HepG2 (cell line): Measurements from ENCODE around the gene SUPT6H. TPM values are rescaled to one million over a fixed set of nuclear protein-coding genes. Genes with fewer than 3 reads are reported as not detected.

Experiments used
- ATRX ChIP-seq: sonication (generic); formaldehyde crosslinking; IDR thresholded peaks from 2 replicates; pipeline ENCODE4 v1.4.0; 2020; ENCODE audit warnings: missing genetic modification reagents, borderline replicate concordance
- CBFB ChIP-seq: sonication (generic); formaldehyde crosslinking; IDR thresholded peaks from 2 replicates; pipeline ENCODE4 v1.4.0; 2020; ENCODE audit warnings: missing genetic modification reagents
- ELF4 ChIP-seq: sonication (generic); formaldehyde crosslinking; IDR thresholded peaks from 2 replicates; pipeline ENCODE4 v1.5.0; 2020; ENCODE audit warnings: missing genetic modification reagents, mild to moderate bottlenecking, moderate library complexity, borderline replicate concordance
- JARID2 ChIP-seq: sonication (generic); formaldehyde crosslinking; IDR thresholded peaks from 2 replicates; pipeline ENCODE4 v1.8.1; 2023; ENCODE audit warnings: missing genetic modification reagents, inconsistent platforms; ENCODE audit not compliant: insufficient replicate concordance
- KLF16 ChIP-seq, 2 experiments: sonication (generic) in 1 of 2; formaldehyde crosslinking in 1 of 2; IDR thresholded peaks; 2 replicates each; pipeline versions ENCODE4 v1.6.1 to v1.8.0; 2016 to 2023; ENCODE audit warnings: missing genetic modification reagents in 2 of 2, missing compliant biosample characterization in 1 of 2
- MTF2 ChIP-seq: sonication (generic); formaldehyde crosslinking; IDR thresholded peaks from 2 replicates; pipeline ENCODE4 v1.5.0; 2020; ENCODE audit warnings: missing genetic modification reagents, borderline replicate concordance
- NONO ChIP-seq, 2 experiments: fragments of 450-650 bp in 1 of 2; sonication (generic) in 1 of 2; formaldehyde crosslinking in 1 of 2; IDR thresholded peaks in 1 of 2; conservative IDR thresholded peaks in 1 of 2; 2 replicates each; pipeline versions ENCODE4 v1.6.1 to v1.8.0; 2017 to 2022; ENCODE audit warnings: mild to moderate bottlenecking in 1 of 2, missing genetic modification reagents in 1 of 2, moderate library complexity in 1 of 2
- PAWR ChIP-seq: sonication (generic); formaldehyde crosslinking; IDR thresholded peaks from 2 replicates; pipeline ENCODE4 v1.4.0; 2020; ENCODE audit warnings: missing genetic modification reagents, mild to moderate bottlenecking, borderline replicate concordance
- PPARG ChIP-seq: conservative IDR thresholded peaks from 2 replicates; pipeline ENCODE4 v1.6.1; 2016; ENCODE audit warnings: missing biosample characterization, missing genetic modification reagents
- RAD51 ChIP-seq: fragments of 450-650 bp; IDR thresholded peaks from 2 replicates; pipeline ENCODE4 v1.6.1; 2016; ENCODE audit warnings: borderline replicate concordance
- RBM22 ChIP-seq: fragments of 200-400 bp; formaldehyde crosslinking; optimal IDR thresholded peaks from 2 replicates; pipeline ENCODE3; 2017; ENCODE audit warnings: mild to moderate bottlenecking, low read length, moderate library complexity
- REPIN1 ChIP-seq: sonication (generic); formaldehyde crosslinking; IDR thresholded peaks from 2 replicates; pipeline ENCODE4 v1.8.0; 2022; ENCODE audit warnings: missing genetic modification reagents, low read depth, mild to moderate bottlenecking, borderline replicate concordance
- SNRNP70 ChIP-seq: fragments of 200-400 bp; formaldehyde crosslinking; IDR thresholded peaks from 2 replicates; pipeline ENCODE4 v1.6.1; 2017; ENCODE audit warnings: mild to moderate bottlenecking, low read depth, low read length, moderate library complexity
- THAP11 ChIP-seq: IDR thresholded peaks from 2 replicates; pipeline ENCODE4 v1.6.1; 2016; ENCODE audit warnings: missing biosample characterization, missing genetic modification reagents
- ZBTB42 ChIP-seq: sonication (generic); formaldehyde crosslinking; IDR thresholded peaks from 2 replicates; pipeline ENCODE4 v1.5.0; 2020; ENCODE audit warnings: mild to moderate bottlenecking, missing genetic modification reagents
- ZBTB7A ChIP-seq: sonication (generic); formaldehyde crosslinking; IDR thresholded peaks from 2 replicates; pipeline ENCODE4 v1.8.0; 2022; ENCODE audit warnings: mild to moderate bottlenecking, missing genetic modification reagents
- ZNF564 ChIP-seq: sonication (generic); formaldehyde crosslinking; IDR thresholded peaks from 2 replicates; pipeline ENCODE4 v1.8.1; 2023; ENCODE audit warnings: mild to moderate bottlenecking, missing genetic modification reagents
- polyA plus RNA-seq, 8 experiments: library from polyadenylated mRNA; depleted of rRNA in 3 of 8; stranded (reverse) in 7 of 8; unstranded in 1 of 8; fragments of >200 nt; fragmentation: Illumina TruSeq in 4 of 8; extraction: Trizol in 4 of 8; gene quantifications; 2 replicates each; pipeline versions ENCODE4 v1.2.1 to v1.2.3, GENCODE V29; 2011 to 2016; ENCODE audit warnings: low read depth in 4 of 8, missing spikeins in 1 of 8, mixed read lengths in 1 of 8; ENCODE audit not compliant: insufficient read depth in 1 of 8
- total RNA-seq, 5 experiments: library from RNA; depleted of rRNA; stranded (reverse); fragments of >200 nt; fragmentation: Illumina TruSeq; extraction: Trizol; gene quantifications; 2 replicates each; pipeline ENCODE4 v1.2.3, GENCODE V29; 2016; ENCODE audit warnings: low read depth in 1 of 5
- TF ChIP-seq, protein P1 (sequence below): sonication (generic); formaldehyde crosslinking; IDR thresholded peaks from 2 replicates; pipeline ENCODE4 v1.5.1; 2020; ENCODE audit warnings: missing genetic modification reagents, mild to moderate bottlenecking, borderline replicate concordance
- TF ChIP-seq, protein P2 (sequence below): IDR thresholded peaks from 2 replicates; pipeline ENCODE4 v1.6.1; 2016; ENCODE audit warnings: missing compliant biosample characterization, missing genetic modification reagents, borderline replicate concordance
- TF ChIP-seq, protein P3 (sequence below): sonication (generic); formaldehyde crosslinking; IDR thresholded peaks from 2 replicates; pipeline ENCODE4 v1.5.0; 2020; ENCODE audit warnings: missing genetic modification reagents
- TF ChIP-seq, protein P4 (sequence below): sonication (generic); formaldehyde crosslinking; IDR thresholded peaks from 2 replicates; pipeline ENCODE4 v1.8.0; 2022; ENCODE audit warnings: low read depth, missing genetic modification reagents
- TF ChIP-seq, protein P5 (sequence below): sonication (generic); formaldehyde crosslinking; IDR thresholded peaks from 2 replicates; pipeline ENCODE4 v1.8.1; 2023; ENCODE audit warnings: mild to moderate bottlenecking, missing genetic modification reagents, borderline replicate concordance

The SUPT6H gene
- total and polyA plus RNA-seq, 2 of the 13 experiments (the other 11 are each of a cell fraction or from before 2014, with no cell fraction given), result 32.7 to 39.9 TPM

DNA sequence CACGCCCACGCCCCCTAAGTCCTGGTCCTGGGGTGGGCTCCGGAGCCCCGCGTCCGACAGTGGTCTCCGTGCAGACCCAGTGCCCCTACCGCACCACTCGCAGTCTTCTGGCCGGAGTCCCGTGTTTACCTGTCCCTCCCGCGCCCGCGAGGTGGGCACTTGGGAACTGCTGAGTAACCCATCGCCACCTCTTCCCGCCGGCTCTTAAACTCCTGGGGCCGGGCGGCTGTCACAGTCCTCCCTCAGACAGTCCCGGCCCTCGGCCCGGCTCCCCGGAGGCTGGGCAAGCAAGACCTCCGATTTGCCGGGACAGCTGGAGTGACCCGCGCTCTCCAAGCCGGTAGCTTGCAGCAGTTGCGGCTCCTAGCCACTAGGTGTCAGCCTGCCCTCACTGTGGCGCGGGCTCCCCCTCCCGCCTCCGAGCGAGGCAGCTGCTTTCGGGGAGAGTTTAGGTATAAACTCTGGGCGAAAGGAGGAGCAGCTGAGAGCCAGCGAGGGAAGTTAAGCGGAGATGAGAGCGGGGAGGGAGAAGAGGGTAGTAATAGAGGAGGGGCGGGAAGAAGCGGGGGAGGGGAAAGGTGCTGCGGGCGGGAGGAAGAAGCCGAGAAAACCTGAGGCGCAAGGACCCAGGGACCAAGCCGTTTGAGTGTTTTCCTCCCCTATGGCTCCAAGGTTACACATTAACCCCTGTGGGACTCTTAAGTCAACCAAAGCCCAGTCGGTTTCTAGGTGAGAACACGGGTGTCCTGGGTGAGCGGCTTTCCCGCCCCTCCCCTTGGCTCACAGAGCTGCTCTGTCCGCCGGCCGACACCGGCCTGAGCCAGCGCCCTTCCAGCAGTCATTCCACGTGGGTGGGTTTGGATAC is 64.9 kb downstream of the SUPT6H start (continued):
- TF ChIP-seq, protein P1, sequence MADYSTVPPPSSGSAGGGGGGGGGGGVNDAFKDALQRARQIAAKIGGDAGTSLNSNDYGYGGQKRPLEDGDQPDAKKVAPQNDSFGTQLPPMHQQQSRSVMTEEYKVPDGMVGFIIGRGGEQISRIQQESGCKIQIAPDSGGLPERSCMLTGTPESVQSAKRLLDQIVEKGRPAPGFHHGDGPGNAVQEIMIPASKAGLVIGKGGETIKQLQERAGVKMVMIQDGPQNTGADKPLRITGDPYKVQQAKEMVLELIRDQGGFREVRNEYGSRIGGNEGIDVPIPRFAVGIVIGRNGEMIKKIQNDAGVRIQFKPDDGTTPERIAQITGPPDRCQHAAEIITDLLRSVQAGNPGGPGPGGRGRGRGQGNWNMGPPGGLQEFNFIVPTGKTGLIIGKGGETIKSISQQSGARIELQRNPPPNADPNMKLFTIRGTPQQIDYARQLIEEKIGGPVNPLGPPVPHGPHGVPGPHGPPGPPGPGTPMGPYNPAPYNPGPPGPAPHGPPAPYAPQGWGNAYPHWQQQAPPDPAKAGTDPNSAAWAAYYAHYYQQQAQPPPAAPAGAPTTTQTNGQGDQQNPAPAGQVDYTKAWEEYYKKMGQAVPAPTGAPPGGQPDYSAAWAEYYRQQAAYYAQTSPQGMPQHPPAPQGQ (CRISPR knock-in tag), result no peak
- TF ChIP-seq, protein P2, sequence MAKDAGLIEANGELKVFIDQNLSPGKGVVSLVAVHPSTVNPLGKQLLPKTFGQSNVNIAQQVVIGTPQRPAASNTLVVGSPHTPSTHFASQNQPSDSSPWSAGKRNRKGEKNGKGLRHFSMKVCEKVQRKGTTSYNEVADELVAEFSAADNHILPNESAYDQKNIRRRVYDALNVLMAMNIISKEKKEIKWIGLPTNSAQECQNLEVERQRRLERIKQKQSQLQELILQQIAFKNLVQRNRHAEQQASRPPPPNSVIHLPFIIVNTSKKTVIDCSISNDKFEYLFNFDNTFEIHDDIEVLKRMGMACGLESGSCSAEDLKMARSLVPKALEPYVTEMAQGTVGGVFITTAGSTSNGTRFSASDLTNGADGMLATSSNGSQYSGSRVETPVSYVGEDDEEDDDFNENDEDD (CRISPR knock-in tag), result peak; percentile 49; the same call in 1 of the 2 replicates
- TF ChIP-seq MTF2 (CRISPR knock-in tag) (peak; percentile 82; the same call in 1 of the 2 replicates), ZBTB42 (CRISPR knock-in tag) (no peak; the same call in 1 of the 2 replicates), ZBTB7A (CRISPR knock-in tag) (no peak), NONO (IDR thresholded peaks at IDR 0.05) (no peak), NONO (CRISPR knock-in tag; conservative IDR thresholded peaks at IDR 0.05) (peak; percentile 68), JARID2 (CRISPR knock-in tag) (no peak), THAP11 (CRISPR knock-in tag) (peak; percentile 80), PAWR (CRISPR knock-in tag) (no peak; the same call in 1 of the 2 replicates), CBFB (CRISPR knock-in tag) (peak; percentile 77; the same call in 1 of the 2 replicates), KLF16 (CRISPR knock-in tag; IDR thresholded peaks at IDR 0.05) (peak in 1 of 2 experiments; percentile 64; a peak in 2 of 4 replicates), ELF4 (CRISPR knock-in tag) (no peak), REPIN1 (CRISPR knock-in tag) (no peak; the same call in 1 of the 2 replicates), RAD51 (no peak), PPARG (CRISPR knock-in tag) (peak; percentile 58; the same call in 1 of the 2 replicates), ATRX (CRISPR knock-in tag) (no peak), SNRNP70 (no peak), RBM22 (no peak), ZNF564 (CRISPR knock-in tag) (no peak)
- TF ChIP-seq, protein P3, sequence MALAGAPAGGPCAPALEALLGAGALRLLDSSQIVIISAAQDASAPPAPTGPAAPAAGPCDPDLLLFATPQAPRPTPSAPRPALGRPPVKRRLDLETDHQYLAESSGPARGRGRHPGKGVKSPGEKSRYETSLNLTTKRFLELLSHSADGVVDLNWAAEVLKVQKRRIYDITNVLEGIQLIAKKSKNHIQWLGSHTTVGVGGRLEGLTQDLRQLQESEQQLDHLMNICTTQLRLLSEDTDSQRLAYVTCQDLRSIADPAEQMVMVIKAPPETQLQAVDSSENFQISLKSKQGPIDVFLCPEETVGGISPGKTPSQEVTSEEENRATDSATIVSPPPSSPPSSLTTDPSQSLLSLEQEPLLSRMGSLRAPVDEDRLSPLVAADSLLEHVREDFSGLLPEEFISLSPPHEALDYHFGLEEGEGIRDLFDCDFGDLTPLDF (CRISPR knock-in tag), result no peak; the same call in 1 of the 2 replicates
- TF ChIP-seq, protein P4, sequence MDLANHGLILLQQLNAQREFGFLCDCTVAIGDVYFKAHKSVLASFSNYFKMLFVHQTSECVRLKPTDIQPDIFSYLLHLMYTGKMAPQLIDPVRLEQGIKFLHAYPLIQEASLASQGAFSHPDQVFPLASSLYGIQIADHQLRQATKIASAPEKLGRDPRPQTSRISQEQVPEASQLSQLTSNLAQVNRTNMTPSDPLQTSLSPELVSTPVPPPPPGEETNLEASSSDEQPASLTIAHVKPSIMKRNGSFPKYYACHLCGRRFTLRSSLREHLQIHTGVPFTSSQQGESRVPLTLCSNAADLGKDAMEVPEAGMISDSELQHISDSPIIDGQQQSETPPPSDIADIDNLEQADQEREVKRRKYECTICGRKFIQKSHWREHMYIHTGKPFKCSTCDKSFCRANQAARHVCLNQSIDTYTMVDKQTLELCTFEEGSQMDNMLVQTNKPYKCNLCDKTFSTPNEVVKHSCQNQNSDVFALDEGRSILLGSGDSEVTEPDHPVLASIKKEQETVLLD, result peak; percentile 28; the same call in 1 of the 2 replicates
- TF ChIP-seq, protein P5, sequence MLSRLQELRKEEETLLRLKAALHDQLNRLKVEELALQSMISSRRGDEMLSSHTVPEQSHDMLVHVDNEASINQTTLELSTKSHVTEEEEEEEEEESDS (CRISPR knock-in tag), result no peak
